SK-N-SH (cell line): ENCODE measurements around the gene HNRNPUL1. TPM values are rescaled to one million over a fixed set of nuclear protein-coding genes. Genes with fewer than 3 reads are reported as not detected.

Experiments
- CTCF ChIA-PET: fragments of 300-600, 350-600 bp; formaldehyde crosslinking; extraction: SDS; loops from one replicate; lab custom pipeline; 2021; lab: Yijun Ruan, JAX
- POLR2A ChIA-PET: fragments of 350-600 bp; sonication (Branson Sonifier 250); formaldehyde crosslinking; extraction: SDS; loops from one replicate; lab custom pipeline; 2020; ENCODE audit warnings: antibody characterized with exemption, inconsistent platforms; lab: Yijun Ruan, JAX
- DNase-seq: peaks from one replicate; pipeline ENCODE4 v3.0.0; 2012
- H2AFZ ChIP-seq: fragments of 200-600 bp; sonication (generic); 2 replicates; pipeline ENCODE4 v1.8.1; 2016; ENCODE audit warnings: antibody characterized with exemption, mild to moderate bottlenecking, low read depth
- H3F3A ChIP-seq: fragments of 200-600 bp; sonication (generic); replicated peaks from 2 replicates; pipeline ENCODE3; 2016; ENCODE audit warnings: antibody characterized with exemption, mild to moderate bottlenecking; ENCODE audit not compliant: insufficient read depth
- H3K27ac ChIP-seq, 2 experiments: fragments of 200-500 bp in 1 of 2; fragments of 200-600 bp in 1 of 2; sonication (Bioruptor generic) in 1 of 2; sonication (generic), shearing (Covaris generic) in 1 of 2; 2 replicates each; pipeline versions ENCODE4 v1.5.1 to v1.6.1; 2014 to 2016; ENCODE audit warnings: low read depth in 2 of 2, inconsistent platforms in 1 of 2, low read length in 1 of 2, mild to moderate bottlenecking in 1 of 2, mixed read lengths in 1 of 2
- H3K27me3 ChIP-seq: fragments of 200-600 bp; sonication (generic), shearing (Covaris generic); 2 replicates; pipeline ENCODE4 v1.6.1; 2016; ENCODE audit warnings: mixed run types; ENCODE audit not compliant: insufficient read depth
- H3K36me3 ChIP-seq, 2 experiments: fragments of 200-500 bp in 1 of 2; fragments of 200-600 bp in 1 of 2; sonication (Bioruptor generic) in 1 of 2; sonication (generic) in 1 of 2; replicated peaks in 1 of 2; 2 replicates each; pipeline versions ENCODE3 to v1.5.1; 2014 to 2016; ENCODE audit warnings: low read length in 1 of 2, mild to moderate bottlenecking in 1 of 2; ENCODE audit not compliant: insufficient read depth in 2 of 2, control insufficient read depth in 1 of 2
- H3K4me1 ChIP-seq, 2 experiments: fragments of 200-500 bp in 1 of 2; fragments of 200-600 bp in 1 of 2; sonication (Bioruptor generic) in 1 of 2; sonication (generic), shearing (Covaris generic) in 1 of 2; 2 replicates each; pipeline versions ENCODE4 v1.5.1 to v1.6.1; 2014 to 2016; ENCODE audit warnings: low read depth in 1 of 2, low read length in 1 of 2, mixed run types in 1 of 2; ENCODE audit not compliant: insufficient read depth in 2 of 2, control insufficient read depth in 1 of 2
- H3K4me2 ChIP-seq: fragments of 200-600 bp; sonication (generic), shearing (Covaris generic); 2 replicates; pipeline ENCODE4 v1.6.1; 2017; ENCODE audit warnings: mixed run types
- H3K4me3 ChIP-seq, 2 experiments: fragments of 200-500 bp in 1 of 2; fragments of 200-600 bp in 1 of 2; sonication (Bioruptor generic) in 1 of 2; sonication (generic), shearing (Covaris generic) in 1 of 2; 2 replicates each; pipeline versions ENCODE4 v1.5.1 to v1.8.1; 2014 to 2016; ENCODE audit warnings: low read depth in 2 of 2, inconsistent platforms in 1 of 2, low read length in 1 of 2, mild to moderate bottlenecking in 1 of 2, mixed read lengths in 1 of 2, moderate library complexity in 1 of 2
- H3K79me2 ChIP-seq: fragments of 200-600 bp; sonication (generic); 2 replicates; pipeline ENCODE4 v1.8.1; 2017; ENCODE audit warnings: mild to moderate bottlenecking; ENCODE audit not compliant: insufficient read depth
- H3K9ac ChIP-seq: fragments of 200-600 bp; sonication (generic); 2 replicates; pipeline ENCODE4 v1.6.1; 2017; ENCODE audit warnings: mixed run types
- H3K9me2 ChIP-seq: fragments of 200-600 bp; sonication (generic); 2 replicates; pipeline ENCODE4 v1.6.1; 2017; ENCODE audit warnings: mixed run types
- H3K9me3 ChIP-seq: fragments of 200-600 bp; sonication (generic); 2 replicates; pipeline ENCODE4 v1.6.1; 2017; ENCODE audit warnings: mixed run types, mild to moderate bottlenecking, moderate library complexity
- H4K20me1 ChIP-seq: fragments of 200-600 bp; sonication (generic); 2 replicates; pipeline ENCODE4 v1.6.1; 2017; ENCODE audit warnings: mild to moderate bottlenecking, mixed run types; ENCODE audit not compliant: insufficient read depth
- ELF1 ChIP-seq: IDR thresholded peaks from 2 replicates; pipeline ENCODE4 v1.4.0; 2012
- FOSL2 ChIP-seq: IDR thresholded peaks from 2 replicates; pipeline ENCODE4 v1.4.0; 2012; ENCODE audit warnings: low read depth, mild to moderate bottlenecking, moderate library complexity, borderline replicate concordance
- FOXM1 ChIP-seq: IDR thresholded peaks from 2 replicates; pipeline ENCODE4 v1.4.0; 2012; ENCODE audit warnings: low read depth, mild to moderate bottlenecking
- JUND ChIP-seq: IDR thresholded peaks from 2 replicates; pipeline ENCODE4 v1.4.0; 2012
- MXI1 ChIP-seq: IDR thresholded peaks from 2 replicates; pipeline ENCODE4 v1.6.1; 2012; ENCODE audit warnings: mild to moderate bottlenecking, low read depth, low read length, improper control_type of control experiment
- NRF1 ChIP-seq: IDR thresholded peaks from 2 replicates; pipeline ENCODE4 v1.6.1; 2012; ENCODE audit warnings: low read depth, mild to moderate bottlenecking, low read length
- POLR2AphosphoS5 ChIP-seq: IDR thresholded peaks from 2 replicates; pipeline ENCODE4 v1.6.1; 2012; ENCODE audit warnings: low read depth, low read length
- RAD21 ChIP-seq: IDR thresholded peaks from 2 replicates; pipeline ENCODE4 v1.6.1; 2012; ENCODE audit warnings: mild to moderate bottlenecking, low read length
- RCOR1 ChIP-seq: fragments of 150-350 bp; IDR thresholded peaks from 2 replicates; pipeline ENCODE4 v1.6.1; 2017; ENCODE audit warnings: antibody characterized with exemption, low read length
- SIN3A ChIP-seq: IDR thresholded peaks from 2 replicates; pipeline ENCODE4 v1.6.1; 2012; ENCODE audit warnings: low read depth, mild to moderate bottlenecking, low read length, moderate library complexity, borderline replicate concordance
- TAF1 ChIP-seq: IDR thresholded peaks from 2 replicates; pipeline ENCODE4 v1.6.1; 2012; ENCODE audit warnings: low read depth, mild to moderate bottlenecking, low read length, moderate library complexity, borderline replicate concordance
- TCF12 ChIP-seq: IDR thresholded peaks from 2 replicates; pipeline ENCODE4 v1.4.0; 2012
- WGBS: methylation state at CpG from one replicate; pipeline ENCODE4 v1.1.6; 2017; ENCODE audit warnings: low lambda C conversion rate; 5-methylcytosine and 5-hydroxymethylcytosine counted together
- polyA plus RNA-seq, 3 experiments: library from polyadenylated mRNA; depleted of rRNA; stranded (reverse); fragments of >200 nt; gene quantifications; 2 replicates each; pipeline ENCODE4 v1.2.3, GENCODE V29; 2012
- TF ChIP-seq, protein P1 (sequence below): IDR thresholded peaks from 2 replicates; pipeline ENCODE4 v1.4.0; 2012; ENCODE audit warnings: low read depth
- TF ChIP-seq, protein P2 (sequence below): IDR thresholded peaks from 2 replicates; pipeline ENCODE4 v1.4.0; 2012; ENCODE audit warnings: low read depth, borderline replicate concordance
- TF ChIP-seq, protein P3 (sequence below): IDR thresholded peaks from 2 replicates; pipeline ENCODE4 v1.6.1; 2012; ENCODE audit warnings: mild to moderate bottlenecking, low read depth, low read length, moderate library complexity
- TF ChIP-seq, protein P4 (sequence below): IDR thresholded peaks from 2 replicates; pipeline ENCODE4; 2012

The HNRNPUL1 gene
- polyA plus RNA-seq, 1 of the 3 experiments (the other 2 are of a cell fraction) = 41.5 TPM

DNA sequence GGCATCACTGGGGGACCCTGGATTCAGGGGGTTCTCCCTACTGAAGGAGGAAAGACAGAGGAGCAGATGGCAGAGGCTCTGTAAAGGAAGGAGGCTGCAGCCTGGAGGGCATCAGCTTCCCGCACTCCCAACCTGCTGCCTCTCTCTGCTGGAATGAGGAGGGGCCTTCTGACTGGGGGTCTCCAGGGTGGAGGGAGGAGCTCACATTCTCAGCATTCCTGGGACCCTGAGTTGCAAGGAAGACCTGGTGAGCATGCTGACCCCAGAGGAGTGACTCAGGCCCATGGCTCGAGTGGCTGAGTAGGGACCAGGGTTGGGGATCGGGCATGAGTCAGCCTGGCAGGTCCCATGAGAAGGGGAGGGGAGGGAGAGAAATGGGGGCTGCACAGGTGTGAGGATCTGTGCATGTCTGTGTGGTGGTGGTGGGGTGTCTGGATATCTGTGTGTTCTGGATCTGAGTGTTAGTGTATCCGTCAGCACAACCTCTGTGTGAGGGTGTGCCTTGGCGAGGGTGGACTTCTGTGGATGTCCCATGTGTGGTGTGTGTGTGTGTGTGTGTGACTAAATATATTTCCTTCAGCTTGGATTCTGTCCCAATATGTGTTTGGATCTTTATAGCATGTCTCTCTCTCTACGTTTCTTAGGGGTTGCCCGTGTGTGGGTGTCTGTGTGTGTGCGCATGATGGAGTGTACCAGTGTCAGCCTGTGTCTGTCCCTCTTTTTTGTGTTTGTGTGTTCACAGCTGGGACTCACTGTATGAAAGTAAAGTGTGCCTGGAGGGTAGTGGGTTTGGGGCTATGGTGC, 40.5 kb upstream of the HNRNPUL1 start (continued):
- peak; percentile 31; the same call in 1 of the 2 replicates for TF ChIP-seq SIN3A
- TF ChIP-seq TCF12 = peak; percentile 94

DNA sequence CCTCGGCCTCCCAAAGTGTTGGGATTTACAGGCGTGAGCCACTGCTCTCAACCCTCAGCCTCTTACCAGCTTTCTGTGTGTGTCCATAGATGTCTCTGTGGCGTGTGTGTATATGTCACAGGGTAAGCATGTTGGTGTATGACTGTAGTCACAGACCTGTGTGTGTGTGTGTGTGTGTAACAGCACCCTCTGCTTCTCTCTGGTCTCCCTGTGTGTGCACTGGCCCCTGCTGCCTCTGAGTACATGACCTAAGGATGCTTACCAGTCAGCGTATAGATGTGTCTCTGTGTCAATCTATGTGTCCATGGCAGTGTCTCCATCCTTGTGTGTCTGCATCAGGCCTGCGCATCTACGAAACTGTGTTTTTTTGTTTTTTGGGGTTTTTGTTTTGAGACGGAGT, 39.5 kb upstream of the HNRNPUL1 start:
- no peak for DNase-seq
- Histone ChIP-seq H3K9me3 (no peaks in the 10 kb centered on the region), H3K27ac (peak overlapping the region in 1 of 2 experiments; percentile 96; a peak in 2 of 4 replicates), H4K20me1 (no peaks in the 10 kb centered on the region), H2AFZ (no peak overlapping the region), H3K4me3 (0 out of 4 replicates have a peak overlapping the region, but pooled peaks of 1 of the 2 experiments have one; percentile 23), H3K4me2 (peak overlapping the region; percentile 87), H3K9ac (peak overlapping the region; percentile 63; the same call in 1 of the 2 replicates), H3K36me3 (peaks cover 0 to 39% of the 10 kb centered on the region in 2 experiments), H3K9me2 (no peaks in the 10 kb centered on the region), H3F3A (peaks cover 60% of the 10 kb centered on the region), H3K4me1 (peaks cover 0 to 30% of the 10 kb centered on the region in 2 experiments; a peak in 2 of 4 replicates), H3K79me2 (peaks cover 87% of the 10 kb centered on the region), H3K27me3 (no peaks in the 10 kb centered on the region)
- TF ChIP-seq NRF1 = no peak
- ChIA-PET CTCF (interaction anchor here (2.1 kb wide), 1 partner anchor 20 kb away, joined by 5 read pairs; no protein-coding TSS in a partner anchor), POLR2A (no interaction called here)
- WGBS = 93% methylated on average over 7 of the region's 7 CpGs

DNA sequence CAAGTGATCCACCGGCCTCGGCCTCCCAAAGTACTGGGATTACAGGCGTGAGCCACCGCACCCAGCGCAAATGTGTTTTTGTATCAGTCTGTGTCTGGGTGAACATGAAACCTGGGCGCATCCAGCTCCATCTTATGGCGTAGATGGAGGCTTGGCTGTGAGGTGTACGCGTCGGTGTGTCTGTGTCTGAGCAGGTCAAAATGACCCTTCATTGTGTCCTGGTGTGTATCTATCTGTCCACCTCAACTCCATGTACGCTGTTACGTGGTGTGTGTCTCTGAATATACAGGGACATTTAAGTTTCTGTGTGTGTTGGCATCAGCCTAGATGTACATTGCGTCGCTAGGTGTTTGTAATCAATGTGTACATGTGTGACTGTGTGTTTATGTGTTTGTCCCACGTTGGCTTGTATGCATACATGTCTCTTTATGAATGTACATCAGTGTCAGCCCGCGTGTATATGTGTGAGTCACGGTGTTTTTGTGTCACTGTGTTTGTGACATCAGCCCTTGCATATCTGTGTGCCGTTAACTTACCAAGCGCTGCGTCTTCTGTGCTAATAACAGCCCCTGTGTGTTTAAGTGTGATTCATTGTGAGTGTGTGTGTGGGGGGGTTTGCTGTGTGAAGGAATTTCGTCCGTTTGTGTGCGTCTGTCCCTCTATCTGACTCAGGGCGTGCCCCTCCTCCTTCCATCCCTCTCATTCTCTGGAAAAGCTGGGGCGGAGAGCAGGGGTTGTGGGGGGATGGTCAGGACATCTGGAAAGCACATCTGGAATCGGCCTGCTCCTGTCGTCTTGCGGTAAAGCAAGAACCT, 38.7 kb upstream of the HNRNPUL1 start:
- ChIA-PET POLR2A (no interaction called here), CTCF (interaction anchor here (2.1 kb wide), 1 partner anchor 21 kb away, joined by 5 read pairs; no protein-coding TSS in a partner anchor)
- peaks cover 60% of the 10 kb centered on the region for H3F3A ChIP-seq
- H3K4me2 ChIP-seq = peak overlapping the region; percentile 87
- no peaks in the 10 kb centered on the region for H3K27me3 ChIP-seq
- no peaks in the 10 kb centered on the region for H4K20me1 ChIP-seq
- 34% methylated on average over 28 of the region's 29 CpGs for WGBS
- DNase-seq = peak; percentile 55
- no peaks in the 10 kb centered on the region for H3K9me2 ChIP-seq
- TF ChIP-seq RCOR1 (no peak), TAF1 (0 out of 2 replicates have a peak, but pooled peaks have one; percentile 17), JUND (peak; percentile 86), TCF12 (peak; percentile 84), MXI1 (no peak), POLR2AphosphoS5 (peak; percentile 39; the same call in 1 of the 2 replicates), RAD21 (no peak), FOXM1 (no peak), FOSL2 (peak; percentile 97), ELF1 (no peak)
- TF ChIP-seq, protein P1, sequence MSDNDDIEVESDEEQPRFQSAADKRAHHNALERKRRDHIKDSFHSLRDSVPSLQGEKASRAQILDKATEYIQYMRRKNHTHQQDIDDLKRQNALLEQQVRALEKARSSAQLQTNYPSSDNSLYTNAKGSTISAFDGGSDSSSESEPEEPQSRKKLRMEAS = peak; percentile 71
- TF ChIP-seq, protein P2, sequence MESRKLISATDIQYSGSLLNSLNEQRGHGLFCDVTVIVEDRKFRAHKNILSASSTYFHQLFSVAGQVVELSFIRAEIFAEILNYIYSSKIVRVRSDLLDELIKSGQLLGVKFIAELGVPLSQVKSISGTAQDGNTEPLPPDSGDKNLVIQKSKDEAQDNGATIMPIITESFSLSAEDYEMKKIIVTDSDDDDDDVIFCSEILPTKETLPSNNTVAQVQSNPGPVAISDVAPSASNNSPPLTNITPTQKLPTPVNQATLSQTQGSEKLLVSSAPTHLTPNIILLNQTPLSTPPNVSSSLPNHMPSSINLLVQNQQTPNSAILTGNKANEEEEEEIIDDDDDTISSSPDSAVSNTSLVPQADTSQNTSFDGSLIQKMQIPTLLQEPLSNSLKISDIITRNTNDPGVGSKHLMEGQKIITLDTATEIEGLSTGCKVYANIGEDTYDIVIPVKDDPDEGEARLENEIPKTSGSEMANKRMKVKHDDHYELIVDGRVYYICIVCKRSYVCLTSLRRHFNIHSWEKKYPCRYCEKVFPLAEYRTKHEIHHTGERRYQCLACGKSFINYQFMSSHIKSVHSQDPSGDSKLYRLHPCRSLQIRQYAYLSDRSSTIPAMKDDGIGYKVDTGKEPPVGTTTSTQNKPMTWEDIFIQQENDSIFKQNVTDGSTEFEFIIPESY = 0 out of 2 replicates have a peak, but pooled peaks have one; percentile 52
- TF ChIP-seq, protein P3, sequence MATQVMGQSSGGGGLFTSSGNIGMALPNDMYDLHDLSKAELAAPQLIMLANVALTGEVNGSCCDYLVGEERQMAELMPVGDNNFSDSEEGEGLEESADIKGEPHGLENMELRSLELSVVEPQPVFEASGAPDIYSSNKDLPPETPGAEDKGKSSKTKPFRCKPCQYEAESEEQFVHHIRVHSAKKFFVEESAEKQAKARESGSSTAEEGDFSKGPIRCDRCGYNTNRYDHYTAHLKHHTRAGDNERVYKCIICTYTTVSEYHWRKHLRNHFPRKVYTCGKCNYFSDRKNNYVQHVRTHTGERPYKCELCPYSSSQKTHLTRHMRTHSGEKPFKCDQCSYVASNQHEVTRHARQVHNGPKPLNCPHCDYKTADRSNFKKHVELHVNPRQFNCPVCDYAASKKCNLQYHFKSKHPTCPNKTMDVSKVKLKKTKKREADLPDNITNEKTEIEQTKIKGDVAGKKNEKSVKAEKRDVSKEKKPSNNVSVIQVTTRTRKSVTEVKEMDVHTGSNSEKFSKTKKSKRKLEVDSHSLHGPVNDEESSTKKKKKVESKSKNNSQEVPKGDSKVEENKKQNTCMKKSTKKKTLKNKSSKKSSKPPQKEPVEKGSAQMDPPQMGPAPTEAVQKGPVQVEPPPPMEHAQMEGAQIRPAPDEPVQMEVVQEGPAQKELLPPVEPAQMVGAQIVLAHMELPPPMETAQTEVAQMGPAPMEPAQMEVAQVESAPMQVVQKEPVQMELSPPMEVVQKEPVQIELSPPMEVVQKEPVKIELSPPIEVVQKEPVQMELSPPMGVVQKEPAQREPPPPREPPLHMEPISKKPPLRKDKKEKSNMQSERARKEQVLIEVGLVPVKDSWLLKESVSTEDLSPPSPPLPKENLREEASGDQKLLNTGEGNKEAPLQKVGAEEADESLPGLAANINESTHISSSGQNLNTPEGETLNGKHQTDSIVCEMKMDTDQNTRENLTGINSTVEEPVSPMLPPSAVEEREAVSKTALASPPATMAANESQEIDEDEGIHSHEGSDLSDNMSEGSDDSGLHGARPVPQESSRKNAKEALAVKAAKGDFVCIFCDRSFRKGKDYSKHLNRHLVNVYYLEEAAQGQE = peak; percentile 58
- TF ChIP-seq, protein P4, sequence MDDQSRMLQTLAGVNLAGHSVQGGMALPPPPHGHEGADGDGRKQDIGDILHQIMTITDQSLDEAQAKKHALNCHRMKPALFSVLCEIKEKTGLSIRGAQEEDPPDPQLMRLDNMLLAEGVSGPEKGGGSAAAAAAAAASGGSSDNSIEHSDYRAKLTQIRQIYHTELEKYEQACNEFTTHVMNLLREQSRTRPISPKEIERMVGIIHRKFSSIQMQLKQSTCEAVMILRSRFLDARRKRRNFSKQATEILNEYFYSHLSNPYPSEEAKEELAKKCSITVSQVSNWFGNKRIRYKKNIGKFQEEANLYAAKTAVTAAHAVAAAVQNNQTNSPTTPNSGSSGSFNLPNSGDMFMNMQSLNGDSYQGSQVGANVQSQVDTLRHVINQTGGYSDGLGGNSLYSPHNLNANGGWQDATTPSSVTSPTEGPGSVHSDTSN = peak; percentile 36; the same call in 1 of the 2 replicates
- peak overlapping the region; percentile 63 for H3K9ac ChIP-seq
- peak overlapping the region in 1 of 2 experiments; percentile 46; a peak in 3 of 4 replicates for H3K4me3 ChIP-seq
- peaks cover 0 to 39% of the 10 kb centered on the region in 2 experiments for H3K36me3 ChIP-seq
- H2AFZ ChIP-seq = no peak overlapping the region
- peak overlapping the region; percentile 41 to 96; a peak in 3 of 4 replicates for H3K27ac ChIP-seq
- H3K9me3 ChIP-seq = no peaks in the 10 kb centered on the region
- H3K4me1 ChIP-seq = peaks cover 0 to 30% of the 10 kb centered on the region in 2 experiments; a peak in 2 of 4 replicates
- peaks cover 87% of the 10 kb centered on the region for H3K79me2 ChIP-seq
